RKO (cell line): ENCODE measurements around the gene PPP5C.
"Not testable (repeated sequence)": the region's sequence is repeated elsewhere in the genome, so short reads cannot be mapped to it uniquely, and the experiment has no call there.

Experiments
- DNase-seq: peaks from one replicate; pipeline ENCODE4 v3.0.0-alpha.2; 2016; ENCODE audit warnings: low spot score

The PPP5C gene, protein sequence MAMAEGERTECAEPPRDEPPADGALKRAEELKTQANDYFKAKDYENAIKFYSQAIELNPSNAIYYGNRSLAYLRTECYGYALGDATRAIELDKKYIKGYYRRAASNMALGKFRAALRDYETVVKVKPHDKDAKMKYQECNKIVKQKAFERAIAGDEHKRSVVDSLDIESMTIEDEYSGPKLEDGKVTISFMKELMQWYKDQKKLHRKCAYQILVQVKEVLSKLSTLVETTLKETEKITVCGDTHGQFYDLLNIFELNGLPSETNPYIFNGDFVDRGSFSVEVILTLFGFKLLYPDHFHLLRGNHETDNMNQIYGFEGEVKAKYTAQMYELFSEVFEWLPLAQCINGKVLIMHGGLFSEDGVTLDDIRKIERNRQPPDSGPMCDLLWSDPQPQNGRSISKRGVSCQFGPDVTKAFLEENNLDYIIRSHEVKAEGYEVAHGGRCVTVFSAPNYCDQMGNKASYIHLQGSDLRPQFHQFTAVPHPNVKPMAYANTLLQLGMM

DNA sequence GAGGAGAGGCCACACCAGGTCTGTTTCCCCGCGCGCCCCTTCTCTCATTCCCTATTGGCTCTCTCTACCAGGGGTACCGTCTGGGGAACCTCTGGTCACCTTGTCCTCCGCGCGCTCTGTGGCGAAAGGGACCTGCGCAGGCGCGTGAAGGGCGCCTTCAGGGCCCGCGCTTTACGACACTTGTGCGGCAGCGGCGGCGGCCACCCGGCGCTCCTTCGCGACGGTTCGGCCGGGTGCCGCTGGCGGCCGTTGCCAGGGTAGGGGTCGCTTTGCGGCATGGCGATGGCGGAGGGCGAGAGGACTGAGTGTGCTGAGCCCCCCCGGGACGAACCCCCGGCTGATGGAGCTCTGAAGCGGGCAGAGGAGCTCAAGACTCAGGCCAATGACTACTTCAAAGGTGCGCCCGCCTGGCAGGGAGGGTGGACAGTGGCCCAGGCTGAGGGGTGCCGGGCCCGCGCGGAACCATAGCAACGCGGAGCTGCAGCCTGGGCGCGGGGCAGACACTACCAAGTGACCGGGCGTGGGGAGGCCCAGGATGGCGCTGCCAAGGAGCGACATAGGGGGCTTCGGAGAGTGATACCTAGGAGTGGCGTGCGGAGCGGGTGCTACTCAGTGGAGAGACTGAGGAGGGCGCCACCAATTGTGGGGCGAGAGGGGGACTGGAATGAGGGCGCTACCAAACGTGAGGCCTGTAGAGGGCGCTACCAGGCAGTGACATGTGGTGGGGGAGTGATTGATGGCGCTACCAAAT, at the start of gene PPP5C:
PPP5C (plus strand) TSS at position 267 of the 751 bp plus-strand sequence; CDS start at position 277, 10 bp downstream.
- peak; percentile 93 for DNase-seq

DNA sequence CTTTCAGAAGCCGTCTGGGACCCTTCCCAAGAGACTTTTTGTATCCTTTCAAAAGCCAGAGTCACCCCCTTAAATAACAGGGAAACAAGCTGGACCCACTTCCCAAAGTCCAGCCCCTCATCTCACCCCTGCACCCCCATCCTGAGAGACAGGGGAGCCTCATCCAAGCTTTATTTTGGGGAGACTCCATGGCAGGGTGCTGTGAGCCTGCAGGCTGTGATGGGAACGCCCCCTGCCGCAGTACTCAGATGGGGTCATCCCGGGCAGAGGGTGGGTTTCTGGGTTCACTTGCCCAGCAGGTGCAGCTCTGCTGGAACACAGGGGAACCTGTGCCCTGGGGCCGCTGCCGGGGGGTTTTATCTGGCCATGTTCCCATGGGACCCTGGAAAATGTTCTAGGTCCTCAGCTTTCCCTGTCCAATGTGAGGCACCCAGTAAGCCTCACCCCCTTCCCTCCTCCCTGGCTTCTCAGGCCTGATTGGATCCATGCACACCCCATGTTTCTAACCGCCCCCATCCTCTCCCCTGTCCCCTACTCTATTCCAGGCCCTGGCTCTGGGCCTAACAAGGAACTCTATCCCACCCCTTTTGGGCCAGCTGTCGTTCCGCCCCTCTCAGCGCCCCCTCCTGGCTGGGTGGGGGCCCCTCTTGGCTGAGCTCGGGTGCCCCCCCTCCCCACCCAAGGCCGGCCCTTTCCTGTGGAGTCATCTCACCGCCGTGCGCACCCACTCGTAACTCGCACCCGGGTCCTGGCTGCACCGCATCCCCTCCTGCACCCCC, 49.0 kb upstream of the PPP5C start:
- DNase-seq: no peak

DNA sequence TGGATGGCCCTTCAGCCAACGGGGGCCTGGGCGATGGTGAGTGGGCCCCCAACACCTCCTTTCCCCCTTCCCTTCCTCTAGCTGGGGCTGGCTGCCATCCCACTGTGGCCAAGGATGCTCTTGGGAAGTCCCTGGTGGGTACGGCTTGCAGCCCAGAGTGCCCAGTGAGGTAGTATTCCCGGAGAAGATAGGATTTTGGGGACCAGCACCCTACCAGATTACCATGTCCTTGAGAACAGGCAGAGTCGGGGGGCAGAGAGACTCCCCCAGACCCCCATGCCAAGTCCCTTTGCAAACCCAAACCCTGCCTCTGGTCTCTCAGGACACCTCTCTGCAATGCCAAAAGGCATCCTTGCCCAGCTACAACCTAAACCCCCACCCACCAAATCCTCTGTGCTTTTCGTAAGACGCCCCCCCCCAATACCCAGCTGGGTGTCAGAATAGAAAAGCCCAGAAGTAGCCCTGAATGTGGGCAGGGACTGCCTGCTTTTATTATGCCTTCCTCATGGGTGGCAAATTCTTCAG, 48.3 kb upstream of the PPP5C start:
- no peak for DNase-seq

DNA sequence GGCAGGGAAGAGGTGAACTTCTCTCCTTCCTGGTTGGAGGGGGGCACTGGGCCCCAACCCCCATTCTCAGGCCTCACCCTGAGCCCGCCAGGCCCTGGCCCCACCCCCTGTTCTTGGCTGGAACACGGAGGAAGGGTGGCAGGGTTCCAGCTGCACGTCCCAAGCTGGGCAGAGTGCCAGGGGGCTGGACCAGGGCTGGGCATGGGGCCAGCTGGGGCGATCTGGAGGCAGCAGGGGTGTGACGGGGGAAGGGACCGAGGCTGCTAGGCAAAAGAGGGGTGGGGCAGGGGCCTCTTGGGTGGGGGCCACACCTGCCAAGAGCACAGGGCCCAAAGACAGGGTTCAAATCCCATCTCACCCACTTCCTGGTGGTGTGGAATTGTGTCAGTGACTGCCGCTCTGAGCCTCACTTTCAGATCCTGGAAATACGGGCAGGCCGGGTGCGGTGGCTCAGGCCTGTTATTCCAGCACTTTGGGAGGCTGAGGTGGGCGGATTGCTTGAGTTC, 47.8 kb upstream of the PPP5C start:
- no peak for DNase-seq

DNA sequence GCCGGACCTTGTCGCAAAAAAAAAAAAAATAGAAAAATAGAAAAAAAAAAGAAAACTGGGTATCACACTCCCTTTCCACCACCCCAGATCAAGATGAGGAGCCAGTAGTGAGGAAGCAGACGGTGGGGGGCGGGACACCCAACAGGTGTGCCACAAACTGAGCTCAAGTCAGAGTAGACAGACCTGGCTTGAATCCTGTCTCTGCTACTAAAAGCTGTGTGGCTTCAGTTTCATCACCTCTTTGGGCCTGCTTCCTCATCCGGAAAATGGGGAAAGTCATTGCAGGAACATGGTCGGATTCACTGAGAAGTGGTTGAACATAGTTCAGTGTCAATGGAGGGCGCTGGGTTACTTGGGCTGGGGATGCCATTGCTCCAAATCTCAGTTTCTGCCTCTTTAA, 47.2 kb upstream of the PPP5C start:
- DNase-seq: no peak

DNA sequence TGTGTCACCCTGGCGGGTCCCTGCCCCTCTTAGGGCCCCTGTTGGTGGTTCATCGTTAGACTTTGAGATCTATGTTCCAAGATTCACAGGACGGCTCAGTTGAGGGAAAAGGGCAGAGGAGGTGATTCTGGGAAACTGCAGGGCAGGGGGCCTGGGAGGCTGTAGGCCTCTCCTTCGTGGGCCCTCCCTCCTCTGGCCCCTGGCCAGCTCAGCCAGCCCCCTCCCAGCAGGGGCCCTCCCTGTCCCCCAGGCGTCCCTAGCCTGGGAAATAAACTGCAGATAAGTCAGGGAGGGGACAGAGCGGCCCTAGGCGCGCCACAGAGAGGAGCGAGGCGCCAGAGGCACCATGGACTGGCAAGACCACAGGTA, 43.6 kb upstream of the PPP5C start:
- DNase-seq: no peak

DNA sequence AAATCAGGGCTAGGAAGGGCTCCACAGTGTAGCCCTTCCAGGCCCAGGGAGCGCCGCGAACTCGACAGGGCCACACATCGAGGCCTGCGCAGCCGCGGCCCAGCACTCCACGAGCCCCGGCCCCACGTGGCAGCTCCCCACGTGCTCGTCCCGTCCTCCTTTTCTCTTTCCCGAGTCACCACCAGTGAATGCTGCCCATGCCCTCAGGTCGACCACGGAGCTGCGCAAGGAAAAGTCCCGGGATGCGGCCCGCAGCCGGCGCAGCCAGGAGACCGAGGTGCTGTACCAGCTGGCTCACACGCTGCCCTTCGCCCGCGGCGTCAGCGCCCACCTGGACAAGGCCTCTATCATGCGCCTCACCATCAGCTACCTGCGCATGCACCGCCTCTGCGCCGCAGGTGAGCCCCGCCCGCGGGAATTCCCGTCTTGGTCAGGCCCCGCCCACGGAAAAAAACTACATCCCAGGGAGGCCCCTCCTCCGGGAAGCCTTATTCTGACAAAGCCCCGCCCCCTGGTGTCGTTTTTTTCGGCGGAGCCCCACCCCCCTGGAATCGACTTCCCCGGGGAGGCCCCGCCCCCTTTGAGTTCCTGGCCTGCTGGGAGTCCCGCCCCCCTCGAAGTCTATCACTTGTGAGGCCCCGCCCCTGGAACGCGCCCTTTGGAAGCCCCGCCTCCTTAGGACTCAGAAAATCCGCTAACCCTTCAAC, 43.0 kb upstream of the PPP5C start:
- DNase-seq: no peak

DNA sequence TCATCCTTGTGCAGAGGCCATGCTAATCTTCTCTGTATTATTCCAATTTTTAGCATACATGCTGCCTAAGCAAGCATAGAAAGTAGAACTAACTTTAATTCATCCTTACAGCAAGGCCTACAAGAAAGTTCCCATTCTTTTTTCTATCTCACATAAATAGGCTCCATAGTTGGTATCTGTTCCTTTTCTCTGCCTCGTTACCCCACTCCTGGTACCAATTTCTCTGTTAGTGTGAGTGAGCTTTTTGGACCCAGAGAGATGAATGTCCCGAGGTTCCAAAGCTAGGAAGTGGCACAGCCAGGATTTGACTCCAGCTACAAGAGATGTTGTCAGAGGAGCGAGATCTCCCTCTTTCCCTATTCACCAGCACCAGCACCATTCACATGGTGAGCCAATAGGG, 40.4 kb upstream of the PPP5C start:
- DNase-seq: no peak

DNA sequence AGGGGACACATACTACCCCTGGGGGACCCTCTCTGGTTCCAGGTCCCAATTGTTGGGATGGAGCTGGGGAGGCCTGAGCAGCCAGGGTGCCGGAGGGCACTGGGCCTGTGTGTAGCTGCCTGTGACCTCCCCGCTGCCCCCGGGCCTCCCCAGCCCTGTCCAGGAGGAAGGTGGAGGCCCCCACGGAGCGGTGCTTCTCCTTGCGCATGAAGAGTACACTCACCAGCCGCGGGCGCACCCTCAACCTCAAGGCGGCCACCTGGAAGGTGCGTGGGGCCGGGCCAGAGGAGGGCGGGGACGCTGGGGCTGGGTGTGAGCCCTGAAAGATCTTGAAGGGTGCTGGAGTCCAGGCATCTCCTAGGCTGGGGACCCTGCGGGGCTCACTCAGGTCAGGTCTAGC, 38.4 kb upstream of the PPP5C start:
- no peak for DNase-seq

DNA sequence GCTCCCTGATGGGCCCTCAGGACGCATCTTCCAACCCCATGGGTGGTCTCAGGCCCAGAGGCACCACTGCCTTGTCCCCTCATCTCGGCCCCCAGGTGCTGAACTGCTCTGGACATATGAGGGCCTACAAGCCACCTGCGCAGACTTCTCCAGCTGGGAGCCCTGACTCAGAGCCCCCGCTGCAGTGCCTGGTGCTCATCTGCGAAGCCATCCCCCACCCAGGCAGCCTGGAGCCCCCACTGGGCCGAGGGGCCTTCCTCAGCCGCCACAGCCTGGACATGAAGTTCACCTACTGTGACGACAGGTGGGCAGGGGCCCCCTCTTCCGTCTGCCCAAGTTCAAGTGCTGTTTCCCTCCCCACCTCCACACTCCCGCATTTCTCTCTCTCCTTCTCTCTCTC, 37.8 kb upstream of the PPP5C start:
- no peak for DNase-seq

DNA sequence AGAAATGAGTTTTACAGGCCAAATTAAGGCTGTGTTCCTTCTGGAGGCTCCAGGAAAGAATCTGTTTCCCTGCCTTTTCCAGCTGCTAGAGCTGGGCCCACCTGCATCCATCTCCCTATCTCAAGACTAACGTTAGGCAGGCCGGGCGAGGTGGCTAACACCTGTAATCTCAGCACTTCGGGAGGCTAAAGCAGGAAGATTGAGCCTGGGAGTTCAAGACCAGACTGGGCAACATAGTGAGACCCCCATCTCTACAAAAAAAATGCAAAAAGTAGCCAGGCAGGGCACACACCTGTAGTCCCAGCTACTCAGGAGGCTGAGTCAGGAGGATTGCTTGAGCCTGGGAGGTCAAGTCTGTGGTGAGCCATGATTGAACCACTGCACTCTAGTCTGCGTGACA, 35.4 kb upstream of the PPP5C start:
- no peak for DNase-seq

DNA sequence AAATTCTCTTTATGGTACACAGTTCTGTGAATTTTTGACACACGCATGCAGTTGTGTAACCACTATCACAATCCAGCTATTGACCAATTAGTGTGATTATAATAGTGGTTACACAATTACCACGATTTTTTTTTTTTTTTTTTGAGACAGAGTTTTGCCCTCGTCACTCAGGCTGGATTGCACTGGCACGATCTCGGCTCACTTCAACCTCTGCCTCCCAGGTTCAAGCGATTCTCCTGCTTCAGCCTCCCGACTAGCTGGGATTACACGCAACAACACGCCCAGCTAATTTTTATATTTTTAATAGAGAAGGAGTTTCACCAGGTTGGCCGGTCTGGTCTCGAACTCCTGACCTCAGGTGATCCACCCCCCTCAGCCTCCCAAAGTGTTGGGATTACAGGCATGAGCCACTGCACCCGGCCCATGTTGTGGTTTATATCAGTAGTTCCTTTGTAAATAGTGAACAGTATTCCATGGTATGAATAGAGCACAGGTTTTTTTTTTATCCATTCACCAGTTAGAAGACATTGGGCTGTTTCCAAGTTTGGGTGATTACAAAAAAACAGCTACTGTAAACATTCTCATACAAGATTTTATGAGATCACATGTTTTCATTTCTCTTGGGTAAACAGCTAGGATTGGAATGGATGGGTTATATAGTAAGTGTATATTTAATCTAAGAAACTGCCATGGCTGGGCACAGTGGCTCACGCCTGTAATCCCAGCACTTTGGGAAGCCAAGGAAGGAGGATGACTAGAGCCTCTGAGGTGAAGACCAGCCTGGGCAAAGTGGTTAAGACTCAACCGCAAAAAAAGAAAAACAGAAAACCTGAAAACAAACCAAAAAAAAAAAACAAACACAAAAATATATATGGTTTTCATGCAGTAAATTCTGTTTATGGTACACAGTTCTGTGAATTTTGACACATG, 33.1 kb upstream of the PPP5C start:
- not testable (repeated sequence) for DNase-seq

DNA sequence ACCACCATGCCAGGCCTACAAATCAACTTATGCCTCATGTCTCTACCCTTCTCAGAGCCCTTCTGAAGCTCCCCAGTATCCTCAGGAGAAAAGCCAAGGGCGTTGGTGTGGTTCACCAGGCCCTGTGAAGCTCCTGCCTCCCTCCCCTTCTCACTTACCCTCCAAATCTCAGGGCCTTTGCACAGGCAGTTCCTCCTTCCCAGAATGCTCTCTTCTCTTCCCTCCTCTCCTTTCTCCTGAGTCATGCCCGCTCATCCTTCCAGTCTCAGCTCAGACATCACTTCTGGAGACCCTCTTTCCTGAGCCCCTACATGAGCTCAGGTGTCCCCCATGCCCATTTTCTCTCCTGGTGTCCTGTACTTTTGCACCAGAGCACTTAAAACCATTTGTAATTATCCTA, 29.5 kb upstream of the PPP5C start:
- DNase-seq: no peak

DNA sequence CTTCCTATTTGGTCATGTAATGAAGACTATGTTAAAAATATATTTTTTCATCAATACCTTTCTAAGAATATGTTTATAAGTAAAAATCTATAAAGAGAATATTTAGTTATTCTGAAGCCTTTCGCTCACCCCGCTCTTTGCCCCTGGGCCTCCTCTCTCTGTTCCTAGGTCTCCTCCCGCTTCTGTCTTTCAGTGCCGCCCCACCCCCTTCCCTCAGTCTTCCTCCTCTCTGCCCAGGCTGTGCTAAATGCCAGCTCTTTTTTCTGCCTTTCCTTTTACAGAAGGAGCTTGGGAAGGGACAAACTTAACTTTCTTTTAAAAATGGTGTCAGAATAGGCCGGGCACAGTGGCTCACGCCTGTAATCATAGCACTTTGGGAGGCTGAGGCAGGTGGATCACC, 27.3 kb upstream of the PPP5C start:
- no peak for DNase-seq

DNA sequence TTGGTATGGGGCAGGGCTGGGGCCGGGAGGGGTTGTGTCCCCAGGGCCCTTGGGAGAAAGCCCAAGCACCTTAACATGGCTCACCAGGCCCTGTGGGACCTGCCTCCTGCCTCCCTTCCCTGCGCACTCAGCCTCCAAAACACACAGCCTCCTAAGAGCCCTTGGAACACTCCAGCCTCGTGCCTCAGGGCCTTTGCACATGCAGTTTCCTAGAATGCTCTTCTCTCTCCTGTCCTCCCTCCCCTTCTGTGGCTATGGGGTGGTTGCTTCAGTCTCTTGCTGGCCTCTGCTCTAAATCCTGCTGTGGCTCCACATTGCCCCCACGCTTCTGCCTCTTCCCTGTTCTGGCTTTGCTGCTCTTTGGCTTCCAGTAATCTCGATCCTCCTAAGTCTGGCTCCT, 26.3 kb upstream of the PPP5C start:
- DNase-seq: no peak

DNA sequence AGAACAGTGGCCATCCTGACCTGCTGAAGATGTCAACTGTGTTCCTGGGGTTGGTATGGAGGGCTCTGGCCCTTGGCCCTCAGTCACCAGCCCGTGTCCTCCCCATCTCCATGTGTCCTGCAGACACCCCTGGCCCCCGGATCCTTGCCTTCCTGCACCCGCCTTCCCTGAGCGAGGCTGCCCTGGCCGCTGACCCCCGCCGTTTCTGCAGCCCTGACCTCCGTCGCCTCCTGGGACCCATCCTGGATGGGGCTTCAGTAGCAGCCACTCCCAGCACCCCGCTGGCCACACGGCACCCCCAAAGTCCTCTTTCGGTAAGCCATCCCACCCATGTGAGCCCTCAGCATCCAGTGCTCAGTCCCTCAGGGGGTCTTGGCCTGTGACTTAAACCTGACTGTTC, 25.2 kb upstream of the PPP5C start:
- no peak for DNase-seq

DNA sequence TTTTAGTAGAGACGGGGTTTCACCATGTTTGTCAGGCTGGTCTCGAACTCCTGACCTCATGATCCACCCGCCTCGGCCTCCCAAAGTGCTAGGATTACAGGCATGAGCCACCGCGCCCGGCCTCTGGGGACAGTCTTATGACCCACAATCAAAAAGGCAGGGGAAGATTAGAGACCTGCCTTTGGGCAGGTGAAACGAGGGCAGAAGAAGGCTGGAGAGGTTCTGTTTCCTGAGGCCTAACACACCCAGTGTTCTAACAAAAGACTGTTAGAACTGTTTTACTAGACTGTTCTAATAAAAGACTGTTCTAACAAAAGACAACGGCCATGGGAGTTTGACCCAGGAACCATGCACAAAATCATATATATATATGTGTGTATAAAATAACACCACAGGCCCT, 23.7 kb upstream of the PPP5C start:
- not testable (repeated sequence) for DNase-seq

DNA sequence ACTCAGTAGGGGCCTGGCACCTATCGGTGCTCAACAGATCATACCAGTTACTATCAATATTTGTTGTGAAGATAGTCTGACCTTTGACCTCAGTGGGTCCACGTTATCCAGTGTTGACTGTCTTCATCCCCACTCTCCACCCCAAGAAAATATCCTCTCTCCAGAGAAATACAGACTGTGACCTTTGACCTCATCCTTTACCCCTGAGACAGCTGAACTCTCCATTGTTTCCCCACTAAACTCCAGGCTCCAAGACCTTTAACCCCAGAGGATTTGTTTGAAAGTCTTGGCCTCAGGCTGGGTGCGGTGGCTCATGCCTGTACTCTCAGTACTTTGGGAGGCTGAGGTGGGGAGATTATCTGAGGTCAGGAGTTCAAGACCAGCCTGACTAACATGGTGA, 22.6 kb upstream of the PPP5C start:
- no peak for DNase-seq

DNA sequence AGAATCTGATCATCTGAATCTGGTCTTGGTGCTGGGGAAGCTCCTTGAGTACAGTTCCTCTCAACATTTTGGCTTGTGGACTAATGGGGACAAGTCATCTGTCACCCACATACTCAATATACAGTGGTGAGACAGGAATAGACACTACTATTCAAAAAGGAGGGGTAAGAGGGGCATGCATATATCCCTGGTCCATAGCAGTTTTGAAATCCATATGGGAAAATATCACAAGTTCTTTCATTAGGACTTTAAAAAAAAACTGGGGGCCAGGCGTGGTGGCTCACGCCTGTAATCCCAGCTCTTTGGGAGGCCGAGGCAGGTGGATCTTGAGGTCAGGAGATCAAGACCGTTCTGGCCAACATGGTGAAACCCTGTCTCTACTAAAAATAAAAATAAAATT, 20.3 kb upstream of the PPP5C start:
- DNase-seq: no peak

DNA sequence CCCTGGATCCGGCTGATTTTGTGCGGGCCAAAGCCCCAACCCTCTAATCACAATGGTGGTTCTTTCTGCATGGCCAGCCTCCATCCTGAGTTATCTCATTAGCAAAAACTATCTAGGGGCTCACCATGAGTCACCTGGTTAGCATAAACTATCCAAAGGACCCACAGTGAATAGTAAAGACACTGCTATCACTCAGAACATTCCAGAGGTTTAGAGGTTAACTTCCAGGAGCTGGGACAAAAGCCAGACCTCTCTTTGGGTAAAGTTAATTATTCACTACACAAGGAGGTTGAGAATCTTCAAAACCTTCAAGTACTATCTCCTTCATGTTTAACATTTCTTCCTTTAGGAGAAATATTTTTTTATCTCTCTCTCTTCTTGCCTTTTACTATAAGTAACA, 18.8 kb upstream of the PPP5C start:
- no peak for DNase-seq
